Glutamatergic neuron (in vitro differentiated cells): ENCODE measurements around the gene RUVBL2. TPM values are rescaled to one million over a fixed set of nuclear protein-coding genes. Genes with fewer than 3 reads are reported as not detected.

Source experiments
- DNase-seq: peaks from one replicate; pipeline ENCODE4 v3.0.0; 2022
- H3K27ac Mint-ChIP-seq: one replicate; pipeline ENCODE4 v1.8.0; 2020; ENCODE audit warnings: mild to moderate bottlenecking, mixed read lengths, inconsistent platforms; ENCODE audit not compliant: unreplicated experiment
- H3K27me3 Mint-ChIP-seq: one replicate; pipeline ENCODE4 v1.8.0; 2020; ENCODE audit warnings: mild to moderate bottlenecking, moderate library complexity, mixed read lengths, inconsistent platforms; ENCODE audit not compliant: unreplicated experiment
- H3K36me3 Mint-ChIP-seq: one replicate; pipeline ENCODE4 v1.8.0; 2020; ENCODE audit warnings: mild to moderate bottlenecking, mixed read lengths, inconsistent platforms; ENCODE audit not compliant: unreplicated experiment
- H3K4me1 Mint-ChIP-seq: one replicate; pipeline ENCODE4 v1.8.0; 2020; ENCODE audit warnings: mild to moderate bottlenecking, low read depth, mixed read lengths, inconsistent platforms; ENCODE audit not compliant: unreplicated experiment
- H3K4me3 Mint-ChIP-seq: one replicate; pipeline ENCODE4 v1.8.0; 2020; ENCODE audit warnings: mild to moderate bottlenecking, mixed read lengths, inconsistent platforms; ENCODE audit not compliant: unreplicated experiment
- H3K9me3 Mint-ChIP-seq: one replicate; pipeline ENCODE4 v1.8.0; 2020; ENCODE audit warnings: mild to moderate bottlenecking, moderate library complexity, mixed read lengths, inconsistent platforms; ENCODE audit not compliant: unreplicated experiment
- CTCF ChIP-seq: fragments of 200-600 bp; sonication (generic); IDR thresholded peaks from one replicate; pipeline ENCODE4 v1.5.0; 2021; ENCODE audit not compliant: partially characterized antibody, unreplicated experiment
- total RNA-seq: library from RNA; stranded (reverse); fragmentation: NEBNext Ultra II Directional; extraction: Animal tissue kit (Norgen Biotek cat#: 25700); gene quantifications from one replicate; pipeline ENCODE4 v1.2.1, GENCODE V29; 2021; ENCODE audit not compliant: unreplicated experiment

The RUVBL2 gene
- total RNA-seq, 1 donor from 2014 or later = 60.9 TPM

DNA sequence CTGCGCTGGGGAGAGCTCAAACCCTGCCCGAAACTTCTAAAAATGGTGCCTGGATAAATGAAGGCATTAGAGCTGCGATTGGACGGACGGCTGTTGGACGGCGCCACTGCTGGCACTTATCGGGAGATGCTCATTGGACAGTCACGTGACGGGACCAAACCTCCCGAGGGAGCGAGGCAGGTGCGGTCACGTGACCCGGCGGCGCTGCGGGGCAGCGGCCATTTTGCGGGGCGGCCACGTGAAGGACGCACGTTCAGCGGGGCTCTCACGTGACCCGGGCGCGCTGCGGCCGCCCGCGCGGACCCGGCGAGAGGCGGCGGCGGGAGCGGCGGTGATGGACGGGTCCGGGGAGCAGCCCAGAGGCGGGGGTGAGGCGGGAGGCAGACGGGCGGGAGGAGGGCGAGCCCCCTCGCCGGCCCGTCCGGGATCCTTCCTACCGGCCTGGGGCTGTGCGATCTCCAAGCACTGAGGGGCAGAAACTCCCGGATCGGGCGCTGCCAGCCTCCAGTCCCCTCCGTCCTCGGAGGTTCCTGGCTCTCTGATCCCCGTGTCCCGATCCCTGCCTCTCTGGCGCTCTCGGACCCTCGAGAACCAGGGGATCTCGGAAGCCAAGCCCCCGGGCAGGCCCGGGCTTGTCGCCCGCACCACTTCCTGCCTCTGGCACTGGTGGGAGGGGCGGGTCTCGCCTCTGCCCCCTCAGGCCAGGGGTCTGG, 38.9 kb upstream of the RUVBL2 start, which contains the start of gene BAX:
Gene BAX, plus strand, starts transcription at position 281 of the 713 bp plus-strand sequence. Its CDS starts 54 bp downstream, at position 335.
- Mint-ChIP-seq H3K27ac (peak within 1 kb of the TSS; percentile 91), H3K4me1 (peaks cover 13% of the 10 kb centered on the region), H3K9me3 (peaks cover 8% of the 10 kb centered on the region), H3K27me3 (peaks cover 6% of the 10 kb centered on the region), H3K4me3 (peak within 1 kb of the TSS; percentile 88), H3K36me3 (no peaks in the 10 kb centered on the region)
- no peak for TF ChIP-seq CTCF
- DNase-seq = peak; percentile 99

DNA sequence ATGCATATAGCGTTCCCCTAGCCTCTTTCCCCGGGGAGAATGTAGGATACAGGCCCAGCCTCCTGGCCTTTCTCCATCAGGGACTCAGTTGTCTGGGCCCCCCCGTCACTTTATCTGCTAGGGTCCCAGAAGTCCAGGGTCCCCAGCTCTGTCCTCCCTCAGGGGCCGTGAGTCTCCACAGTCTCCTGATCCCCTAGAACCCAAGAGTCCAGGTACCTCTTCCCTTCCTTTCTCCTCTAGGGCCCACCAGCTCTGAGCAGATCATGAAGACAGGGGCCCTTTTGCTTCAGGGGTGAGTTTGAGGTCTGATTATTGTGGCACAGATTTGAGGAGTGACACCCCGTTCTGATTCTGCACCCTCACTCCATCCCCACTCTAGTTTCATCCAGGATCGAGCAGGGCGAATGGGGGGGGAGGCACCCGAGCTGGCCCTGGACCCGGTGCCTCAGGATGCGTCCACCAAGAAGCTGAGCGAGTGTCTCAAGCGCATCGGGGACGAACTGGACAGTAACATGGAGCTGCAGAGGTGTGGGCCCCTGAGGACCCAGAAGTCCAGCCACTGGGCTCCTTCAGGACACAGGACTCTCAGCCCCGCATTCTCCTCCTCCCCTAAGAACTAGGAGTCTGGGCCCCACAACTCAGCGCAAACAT, 38.3 kb upstream of the RUVBL2 start:
- peaks cover 3% of the 10 kb centered on the region for H3K27me3 Mint-ChIP-seq
- H3K9me3 Mint-ChIP-seq = peaks cover 8% of the 10 kb centered on the region
- peaks cover 9% of the 10 kb centered on the region for H3K4me1 Mint-ChIP-seq
- peak overlapping the region; percentile 59 for H3K27ac Mint-ChIP-seq
- H3K4me3 Mint-ChIP-seq = peak overlapping the region; percentile 88
- H3K36me3 Mint-ChIP-seq = no peaks in the 10 kb centered on the region
- peak; percentile 20 for DNase-seq
- no peak for TF ChIP-seq CTCF

- Mint-ChIP-seq H3K4me1 (peaks cover 10% of the 10 kb centered on the region), H3K4me3 (no peak overlapping the region), H3K27ac (no peak overlapping the region), H3K27me3 (peaks cover 3% of the 10 kb centered on the region), H3K36me3 (no peaks in the 10 kb centered on the region), H3K9me3 (peaks cover 8% of the 10 kb centered on the region)
- DNase-seq = no peak
- no peak for TF ChIP-seq CTCF
Observed at GRCh38 chr19:48958006-48958405, 35.7 kb upstream of the RUVBL2 start.

DNA sequence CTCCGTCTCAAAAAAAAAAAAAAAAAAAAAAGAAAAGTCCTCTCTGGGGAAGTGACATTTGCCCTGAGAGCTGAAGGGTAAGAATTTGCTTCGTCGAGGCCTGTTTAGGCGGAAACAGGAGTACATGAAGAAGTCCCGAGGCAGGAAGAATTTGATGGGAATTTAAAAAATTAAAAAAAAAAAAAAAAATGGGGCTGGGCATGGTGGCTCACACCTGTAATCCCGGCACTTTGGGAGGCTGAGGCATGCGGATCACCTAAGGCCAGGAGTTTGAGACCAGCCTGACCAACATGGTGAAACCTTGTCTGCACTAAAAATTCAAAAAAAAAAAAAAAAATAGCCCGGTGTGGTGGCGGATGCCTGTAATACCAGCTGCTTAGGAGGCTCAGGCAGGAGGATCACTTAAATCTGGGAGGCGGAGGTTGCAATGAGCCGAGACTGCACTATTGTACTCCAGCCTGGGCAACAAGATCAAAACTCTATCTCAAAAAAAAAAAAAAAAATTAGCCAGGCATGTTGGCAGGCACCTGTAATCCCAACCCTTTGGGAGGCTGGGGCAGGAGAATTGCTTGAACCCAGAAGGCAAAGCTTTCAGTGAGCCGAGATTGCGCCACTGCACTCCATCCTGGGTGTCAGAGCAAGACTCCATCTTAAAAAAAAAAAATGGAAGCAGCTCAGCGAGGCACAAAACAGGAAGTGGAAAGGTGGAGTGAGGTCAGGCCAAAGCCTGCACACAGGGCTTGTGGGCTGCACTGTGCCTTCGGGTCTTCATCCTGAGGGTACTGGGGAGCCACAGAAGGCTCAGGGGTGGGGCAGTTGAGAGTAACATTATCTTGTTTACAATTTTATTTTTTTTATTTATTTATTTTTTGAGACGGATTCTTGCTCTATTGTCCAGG, 34.1 kb upstream of the RUVBL2 start:
- H3K4me3 Mint-ChIP-seq = no peak overlapping the region
- TF ChIP-seq CTCF = no peak
- no peak for DNase-seq
- no peak overlapping the region for H3K27ac Mint-ChIP-seq
- peaks cover 20% of the 10 kb centered on the region for H3K4me1 Mint-ChIP-seq
- peaks cover 3% of the 10 kb centered on the region for H3K27me3 Mint-ChIP-seq
- peaks cover 8% of the 10 kb centered on the region for H3K9me3 Mint-ChIP-seq
- H3K36me3 Mint-ChIP-seq = no peaks in the 10 kb centered on the region
